BJ (cell line): ENCODE measurements around the gene CHD9. TPM values are rescaled to one million over a fixed set of nuclear protein-coding genes. Genes with fewer than 3 reads are reported as not detected.

Experiments
- CTCF ChIA-PET: fragments of 350-600 bp; formaldehyde crosslinking; extraction: SDS; loops from one replicate; lab custom pipeline; 2021; ENCODE audit warnings: antibody characterized with exemption, inconsistent platforms; lab: Yijun Ruan, JAX
- POLR2A ChIA-PET: fragments of 300-600 bp; sonication (Branson Sonifier 250); formaldehyde crosslinking; extraction: SDS; loops from one replicate; lab custom pipeline; 2021; ENCODE audit warnings: antibody characterized with exemption; lab: Charles Lee
- DNase-seq: peaks from one replicate; pipeline ENCODE4 v3.0.0-alpha.2; 2011; ENCODE audit warnings: low read depth
- H3K27me3 ChIP-seq: 2 replicates; pipeline ENCODE4 v1.6.0; 2011; ENCODE audit warnings: low read length; ENCODE audit not compliant: control insufficient read depth, insufficient read depth
- H3K36me3 ChIP-seq: 2 replicates; pipeline ENCODE4 v1.5.1; 2011; ENCODE audit warnings: low read length; ENCODE audit not compliant: control insufficient read depth, insufficient read depth
- H3K4me3 ChIP-seq: 2 replicates; pipeline ENCODE4 v1.5.1; 2011; ENCODE audit warnings: low read depth, mild to moderate bottlenecking, control low read depth, low read length
- polyA plus RNA-seq: library from polyadenylated mRNA; depleted of rRNA; stranded (reverse); fragments of >200 nt; gene quantifications from 2 replicates; pipeline ENCODE4 v1.2.3, GENCODE V29; 2011
- TF ChIP-seq, protein P1 (sequence below): IDR thresholded peaks from 2 replicates; pipeline ENCODE4 v1.5.1; 2011; ENCODE audit warnings: low read depth, mild to moderate bottlenecking, control low read depth, inconsistent platforms, low read length, moderate library complexity; ENCODE audit not compliant: insufficient read depth

Gene CHD9
- polyA plus RNA-seq, 1 experiment = 13.1 TPM

DNA sequence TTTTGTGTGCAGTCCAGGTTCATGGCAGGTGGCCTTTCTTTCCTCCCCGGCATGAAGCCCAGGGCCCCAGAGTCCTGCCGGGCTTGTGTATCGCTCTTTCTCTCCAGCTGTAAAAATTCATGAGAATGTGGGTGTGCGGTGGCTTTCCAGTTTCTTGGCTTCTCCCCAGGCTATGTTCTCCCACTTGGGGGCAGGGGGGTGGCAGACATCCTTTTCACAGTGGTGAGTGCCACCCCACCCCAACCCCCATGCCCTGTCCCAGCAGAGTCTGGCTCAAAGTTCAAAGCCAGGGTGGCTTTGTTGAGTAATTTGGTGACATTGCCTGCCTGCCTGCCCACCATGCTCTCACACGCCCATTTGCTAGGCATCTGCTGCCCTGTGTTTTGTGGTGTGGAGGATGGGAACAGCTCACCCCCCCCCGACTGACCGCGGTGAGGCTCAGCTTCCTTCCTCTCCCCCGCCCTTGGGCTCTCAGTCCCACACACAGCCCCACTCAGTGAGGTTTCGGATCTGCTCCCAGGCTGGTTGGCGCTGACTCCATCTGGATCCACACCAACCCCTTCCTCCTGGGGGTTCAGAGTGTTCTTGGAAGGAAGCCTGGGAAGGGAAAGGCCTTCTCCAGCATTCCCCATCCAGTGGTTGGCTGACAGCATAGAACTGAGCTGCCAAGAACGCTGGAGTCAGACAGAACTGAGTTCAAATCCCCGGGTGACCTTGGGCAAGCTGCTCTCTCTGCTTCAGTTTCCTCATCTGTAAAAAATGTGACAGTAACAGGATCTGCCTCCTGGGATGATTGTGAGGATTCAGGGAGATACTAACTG is 36.0 kb downstream of the CHD9 start:
- TF ChIP-seq, protein P1, sequence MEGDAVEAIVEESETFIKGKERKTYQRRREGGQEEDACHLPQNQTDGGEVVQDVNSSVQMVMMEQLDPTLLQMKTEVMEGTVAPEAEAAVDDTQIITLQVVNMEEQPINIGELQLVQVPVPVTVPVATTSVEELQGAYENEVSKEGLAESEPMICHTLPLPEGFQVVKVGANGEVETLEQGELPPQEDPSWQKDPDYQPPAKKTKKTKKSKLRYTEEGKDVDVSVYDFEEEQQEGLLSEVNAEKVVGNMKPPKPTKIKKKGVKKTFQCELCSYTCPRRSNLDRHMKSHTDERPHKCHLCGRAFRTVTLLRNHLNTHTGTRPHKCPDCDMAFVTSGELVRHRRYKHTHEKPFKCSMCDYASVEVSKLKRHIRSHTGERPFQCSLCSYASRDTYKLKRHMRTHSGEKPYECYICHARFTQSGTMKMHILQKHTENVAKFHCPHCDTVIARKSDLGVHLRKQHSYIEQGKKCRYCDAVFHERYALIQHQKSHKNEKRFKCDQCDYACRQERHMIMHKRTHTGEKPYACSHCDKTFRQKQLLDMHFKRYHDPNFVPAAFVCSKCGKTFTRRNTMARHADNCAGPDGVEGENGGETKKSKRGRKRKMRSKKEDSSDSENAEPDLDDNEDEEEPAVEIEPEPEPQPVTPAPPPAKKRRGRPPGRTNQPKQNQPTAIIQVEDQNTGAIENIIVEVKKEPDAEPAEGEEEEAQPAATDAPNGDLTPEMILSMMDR = no peak
- Histone ChIP-seq H3K36me3 (no peaks in the 10 kb centered on the region), H3K27me3 (no peaks in the 10 kb centered on the region), H3K4me3 (no peak overlapping the region)
- peak; percentile 96 for DNase-seq
- ChIA-PET POLR2A (interaction anchor here (0.6 to 0.7 kb wide), 3 partner anchors 21 to 1245 kb away, joined by 3 to 17 read pairs (median 3); no protein-coding TSS in a partner anchor), CTCF (interaction anchor here (1.8 to 2.9 kb wide), 2 partner anchors 36 to 39 kb away, joined by 3 to 13 read pairs; partner anchors contain the start of gene CHD9)

DNA sequence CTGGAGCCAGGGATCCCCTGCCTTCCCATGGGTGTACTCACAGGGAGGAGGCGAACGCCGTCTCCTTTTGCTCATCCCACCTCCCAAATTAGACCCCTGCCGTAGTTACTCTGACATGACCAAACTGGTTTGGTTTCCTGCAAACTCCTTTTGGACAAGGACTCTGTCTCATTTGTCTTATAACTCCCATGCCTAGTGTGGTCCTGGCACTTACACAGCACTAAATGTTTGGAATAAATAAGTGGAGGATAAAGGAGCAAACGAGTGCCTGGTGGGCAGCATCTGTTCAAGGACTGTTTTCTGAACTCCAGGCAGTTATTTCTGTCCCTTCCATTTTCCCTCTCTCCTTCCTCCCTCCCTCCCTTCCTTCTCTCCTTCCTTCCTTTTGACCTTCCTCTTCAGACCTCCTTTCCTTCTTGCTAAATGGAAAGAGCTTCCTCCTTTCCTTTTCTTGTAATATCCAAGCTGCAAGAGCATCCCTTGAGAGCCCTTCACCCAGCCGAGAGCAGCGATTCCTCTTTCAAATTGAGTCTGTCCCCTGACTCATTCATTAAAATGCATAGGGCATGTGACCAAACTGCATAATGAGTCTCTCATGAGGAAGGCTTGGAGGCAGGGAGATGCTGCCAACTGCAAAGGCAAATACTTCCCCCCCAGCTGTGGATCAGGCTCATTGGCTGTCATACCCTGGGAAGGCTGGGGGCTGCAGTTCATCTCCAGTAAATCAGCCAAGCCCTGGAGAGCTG is 36.8 kb downstream of the CHD9 start:
- Histone ChIP-seq H3K36me3 (no peaks in the 10 kb centered on the region), H3K27me3 (no peaks in the 10 kb centered on the region), H3K4me3 (no peak overlapping the region)
- TF ChIP-seq, protein P1 = no peak
- POLR2A ChIA-PET = interaction anchor here (0.7 kb wide), 3 partner anchors 20 to 165 kb away, joined by 3 to 8 read pairs (median 4); no protein-coding TSS in a partner anchor
- DNase-seq = peak; percentile 61
- CTCF ChIA-PET = interaction anchor here (0.9 to 2.9 kb wide), 2 partner anchors 37 to 38 kb away, joined by 3 to 13 read pairs; partner anchors contain the start of gene CHD9

DNA sequence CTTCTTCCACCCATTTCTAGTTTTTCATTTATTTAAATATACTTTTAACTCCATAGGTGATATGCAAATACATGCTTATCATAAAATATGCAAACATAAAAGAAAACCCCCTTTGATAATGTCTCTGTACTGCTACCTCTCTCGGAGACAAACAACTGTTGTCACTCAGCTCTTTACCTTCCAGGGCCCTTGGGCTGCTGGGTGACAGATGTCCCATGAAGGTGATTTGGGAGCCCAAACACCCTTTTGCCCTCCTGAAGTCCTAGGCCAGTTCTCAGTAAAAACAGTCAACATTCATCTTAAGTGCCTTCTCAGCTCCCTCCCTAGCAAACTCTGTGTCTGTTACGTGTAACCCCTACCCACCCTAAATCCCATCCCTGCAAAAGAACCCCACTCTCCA is 37.5 kb downstream of the CHD9 start:
- TF ChIP-seq, protein P1 = no peak
- CTCF ChIA-PET = interaction anchor here (0.9 to 2.2 kb wide), 2 partner anchors 37 to 38 kb away, joined by 3 to 7 read pairs; partner anchors contain the start of gene CHD9
- POLR2A ChIA-PET = interaction anchor here (0.7 kb wide), 2 partner anchors 40 to 164 kb away, joined by 4 to 8 read pairs; no protein-coding TSS in a partner anchor
- no peak for DNase-seq
- Histone ChIP-seq H3K27me3 (no peaks in the 10 kb centered on the region), H3K36me3 (no peaks in the 10 kb centered on the region), H3K4me3 (no peak overlapping the region)

DNA sequence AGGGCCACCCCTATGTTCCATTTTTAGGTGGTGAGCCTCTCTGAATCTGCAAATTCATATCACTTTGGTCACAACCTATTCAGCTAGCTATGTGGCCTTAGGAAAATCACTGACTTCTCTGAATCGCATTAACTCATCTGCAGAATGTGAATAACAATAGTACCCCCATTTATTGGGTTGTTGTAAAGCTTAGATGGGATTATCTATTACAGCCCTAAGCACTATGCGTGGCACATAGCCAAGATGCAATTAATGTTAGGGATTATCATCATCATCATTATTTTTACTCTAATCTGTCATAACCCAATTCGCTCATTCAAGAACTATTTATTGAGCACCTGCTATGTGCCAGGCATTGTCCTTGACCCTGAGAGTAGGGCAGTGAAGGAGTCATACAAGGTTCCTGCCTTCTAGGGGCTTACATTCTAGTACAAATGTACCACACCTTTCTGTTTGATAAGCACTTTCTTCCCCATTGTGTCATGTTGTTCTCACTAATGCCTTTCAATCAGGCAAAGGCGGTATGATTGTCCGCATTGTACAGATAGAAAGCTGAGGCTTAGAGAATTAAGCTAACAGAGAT is 38.5 kb downstream of the CHD9 start:
- Histone ChIP-seq H3K36me3 (no peaks in the 10 kb centered on the region), H3K27me3 (no peaks in the 10 kb centered on the region), H3K4me3 (no peak overlapping the region)
- no peak for DNase-seq
- POLR2A ChIA-PET = no interaction called here
- TF ChIP-seq, protein P1 = no peak
- CTCF ChIA-PET = interaction anchor here (2.2 kb wide), 1 partner anchor 38 kb away, joined by 7 read pairs; the partner anchor contains the start of gene CHD9
